ENCODE data around the gene NUP85.
"Not testable (repeated sequence)": the region's sequence is repeated elsewhere in the genome, so short reads cannot be mapped to it uniquely, and the experiment has no call there.

Gene NUP85

GRCh38 chr17:75273977-75274708 is 68.7 kb downstream of the NUP85 start:
- Histone ChIP-seq H3K27ac (replicated peaks; ENCODE audit: low read length) (no peak overlapping the region), H2BK12ac (ENCODE audit: low read length) (no peak overlapping the region), H3K4me1 (ENCODE audit: control insufficient read depth in 2 of 2, insufficient read depth in 1 of 2, low read depth in 1 of 2, low read length in 2 of 2) (peaks cover 3 to 4% of the 10 kb centered on the region in 2 donors), H3K14ac (ENCODE audit: low read length) (no peak overlapping the region), H2BK5ac (ENCODE audit: low read length) (peak overlapping the region; percentile 53), H4K91ac (ENCODE audit: low read depth, low read length, poor library complexity) (no peak overlapping the region), H3K4me2 (ENCODE audit: insufficient read depth, low read length, poor library complexity, severe bottlenecking) (no peak overlapping the region), H4K8ac (ENCODE audit: low read depth, low read length) (no peak overlapping the region), H3K9me3 (replicated peaks in 1 of 2; ENCODE audit: control insufficient read depth in 2 of 2, insufficient read depth in 1 of 2, low read depth in 1 of 2, low read length in 2 of 2) (no peaks in the 10 kb centered on the region), H3K9ac (ENCODE audit: low read depth, low read length, poor library complexity) (peak overlapping the region; percentile 44), H2BK120ac (ENCODE audit: low read depth, low read length) (no peak overlapping the region), H2BK15ac (ENCODE audit: low read length) (no peak overlapping the region), H3K27me3 (ENCODE audit: control insufficient read depth in 3 of 3, insufficient read depth in 3 of 3, low read depth in 1 of 3, low read length in 3 of 3) (no peaks in the 10 kb centered on the region), H3K18ac (ENCODE audit: low read length) (no peak overlapping the region), H2AK5ac (ENCODE audit: low read depth, low read length) (no peak overlapping the region), H3K4ac (ENCODE audit: low read length) (no peak overlapping the region), H2AFZ (ENCODE audit: low read length) (no peak overlapping the region), H3K23ac (ENCODE audit: low read depth, low read length, poor library complexity) (no peak overlapping the region), H3K4me3 (ENCODE audit: low read length in 2 of 2) (no peak overlapping the region), H3K79me1 (ENCODE audit: low read depth, low read length) (peaks cover 2% of the 10 kb centered on the region), H3K36me3 (replicated peaks in 1 of 2; ENCODE audit: control insufficient read depth in 2 of 2, insufficient read depth in 2 of 2, low read length in 2 of 2) (peaks cover 14 to 23% of the 10 kb centered on the region in 2 donors)
- no CpG with 5 or more reads among the region's 7 CpGs for WGBS, 2 donors (ENCODE audit: extremely low coverage in 2 of 2, insufficient read length in 2 of 2, insufficient replicate concordance in 1 of 2)
- no peak for DNase-seq (ENCODE audit: low spot score)

- no peak for DNase-seq (ENCODE audit: low spot score)
- no CpG with 5 or more reads among the region's 6 CpGs for WGBS, 2 donors (ENCODE audit: extremely low coverage in 2 of 2, insufficient read length in 2 of 2, insufficient replicate concordance in 1 of 2)
Observed at GRCh38 chr17:75277664-75278071, 72.2 kb downstream of the NUP85 start.

DNA sequence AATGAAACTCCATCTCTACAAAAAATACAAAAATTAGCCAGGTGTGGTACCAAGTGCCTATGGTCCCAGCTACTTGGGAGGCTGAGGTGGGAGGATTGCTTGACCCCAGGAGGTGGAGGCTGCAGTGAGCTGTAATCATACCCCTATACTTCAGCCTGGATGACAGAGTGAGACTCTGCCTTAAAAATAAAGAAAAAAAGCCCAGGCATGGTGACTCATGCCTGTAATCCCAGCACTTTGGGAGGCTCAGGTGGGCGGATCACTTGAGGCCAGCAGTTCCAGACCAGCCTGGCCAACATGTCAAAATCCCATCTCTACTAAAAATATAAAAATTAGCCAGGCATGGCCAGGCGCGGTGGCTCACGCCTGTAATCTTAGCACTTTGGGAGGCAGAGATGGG is 74.7 kb downstream of the NUP85 start:
- H3K4me3 ChIP-seq (ENCODE audit: low read length in 2 of 2); H4K8ac ChIP-seq (ENCODE audit: low read depth, low read length); H3K9me3 ChIP-seq (replicated peaks in 1 of 2; ENCODE audit: control insufficient read depth in 2 of 2, insufficient read depth in 1 of 2, low read depth in 1 of 2, low read length in 2 of 2); H2BK12ac ChIP-seq (ENCODE audit: low read length); H3K4me2 ChIP-seq (ENCODE audit: insufficient read depth, low read length, poor library complexity, severe bottlenecking); H4K91ac ChIP-seq (ENCODE audit: low read depth, low read length, poor library complexity); H2AFZ ChIP-seq (ENCODE audit: low read length); H3K36me3 ChIP-seq (replicated peaks in 1 of 2; ENCODE audit: control insufficient read depth in 2 of 2, insufficient read depth in 2 of 2, low read length in 2 of 2); H3K9ac ChIP-seq (ENCODE audit: low read depth, low read length, poor library complexity); DNase-seq (ENCODE audit: low spot score); H3K18ac ChIP-seq (ENCODE audit: low read length); H3K23ac ChIP-seq (ENCODE audit: low read depth, low read length, poor library complexity); H3K4me1 ChIP-seq (ENCODE audit: control insufficient read depth in 2 of 2, insufficient read depth in 1 of 2, low read depth in 1 of 2, low read length in 2 of 2); H3K14ac ChIP-seq (ENCODE audit: low read length); H3K79me1 ChIP-seq (ENCODE audit: low read depth, low read length); H3K4ac ChIP-seq (ENCODE audit: low read length); H2BK5ac ChIP-seq (ENCODE audit: low read length); H3K27me3 ChIP-seq (ENCODE audit: control insufficient read depth in 3 of 3, insufficient read depth in 3 of 3, low read depth in 1 of 3, low read length in 3 of 3); H2BK120ac ChIP-seq (ENCODE audit: low read depth, low read length); H3K27ac ChIP-seq (replicated peaks; ENCODE audit: low read length); H2BK15ac ChIP-seq (ENCODE audit: low read length); H2AK5ac ChIP-seq (ENCODE audit: low read depth, low read length): not testable (repeated sequence)
- no CpG with 5 or more reads among the region's 4 CpGs for WGBS, 2 donors (ENCODE audit: extremely low coverage in 2 of 2, insufficient read length in 2 of 2, insufficient replicate concordance in 1 of 2)

More at GRCh38 chr17:75277664-75278071, 72.2 kb downstream of the NUP85 start:
- no peak overlapping the region for H3K23ac ChIP-seq (ENCODE audit: low read depth, low read length, poor library complexity)
- no peak overlapping the region for H3K18ac ChIP-seq (ENCODE audit: low read length)
- H3K4me3 ChIP-seq (ENCODE audit: low read length in 2 of 2): no peak overlapping the region
- no peak overlapping the region for H3K9ac ChIP-seq (ENCODE audit: low read depth, low read length, poor library complexity)
- no peak overlapping the region for H2BK120ac ChIP-seq (ENCODE audit: low read depth, low read length)
- H3K36me3 ChIP-seq (replicated peaks in 1 of 2; ENCODE audit: control insufficient read depth in 2 of 2, insufficient read depth in 2 of 2, low read length in 2 of 2): peaks cover 10 to 17% of the 10 kb centered on the region in 2 donors
- no peak overlapping the region for H2AFZ ChIP-seq (ENCODE audit: low read length)
- no peak overlapping the region for H2BK12ac ChIP-seq (ENCODE audit: low read length)
- no peak overlapping the region for H4K91ac ChIP-seq (ENCODE audit: low read depth, low read length, poor library complexity)
- H2BK15ac ChIP-seq (ENCODE audit: low read length): no peak overlapping the region
- H3K14ac ChIP-seq (ENCODE audit: low read length): no peak overlapping the region
- H3K4me2 ChIP-seq (ENCODE audit: insufficient read depth, low read length, poor library complexity, severe bottlenecking): no peak overlapping the region
- H3K27ac ChIP-seq (replicated peaks; ENCODE audit: low read length): no peak overlapping the region
- no peaks in the 10 kb centered on the region for H3K9me3 ChIP-seq (replicated peaks in 1 of 2; ENCODE audit: control insufficient read depth in 2 of 2, insufficient read depth in 1 of 2, low read depth in 1 of 2, low read length in 2 of 2)
- H2AK5ac ChIP-seq (ENCODE audit: low read depth, low read length): no peak overlapping the region
- no peak overlapping the region for H4K8ac ChIP-seq (ENCODE audit: low read depth, low read length)
- H3K27me3 ChIP-seq (ENCODE audit: control insufficient read depth in 3 of 3, insufficient read depth in 3 of 3, low read depth in 1 of 3, low read length in 3 of 3): no peaks in the 10 kb centered on the region
- peaks cover 2% of the 10 kb centered on the region for H3K79me1 ChIP-seq (ENCODE audit: low read depth, low read length)
- no peaks in the 10 kb centered on the region for H3K4me1 ChIP-seq (ENCODE audit: control insufficient read depth in 2 of 2, insufficient read depth in 1 of 2, low read depth in 1 of 2, low read length in 2 of 2)
- no peak overlapping the region for H3K4ac ChIP-seq (ENCODE audit: low read length)
- no peak overlapping the region for H2BK5ac ChIP-seq (ENCODE audit: low read length)

GRCh38 chr17:75285123-75285522 is 79.6 kb downstream of the NUP85 start:
- Histone ChIP-seq H2BK15ac (ENCODE audit: low read length) (no peak overlapping the region), H4K91ac (ENCODE audit: low read depth, low read length, poor library complexity) (no peak overlapping the region), H3K4me2 (ENCODE audit: insufficient read depth, low read length, poor library complexity, severe bottlenecking) (no peak overlapping the region), H2BK5ac (ENCODE audit: low read length) (no peak overlapping the region), H2BK120ac (ENCODE audit: low read depth, low read length) (no peak overlapping the region), H3K9ac (ENCODE audit: low read depth, low read length, poor library complexity) (no peak overlapping the region), H3K36me3 (replicated peaks in 1 of 2; ENCODE audit: control insufficient read depth in 2 of 2, insufficient read depth in 2 of 2, low read length in 2 of 2) (peaks cover 5% of the 10 kb centered on the region in 2 donors), H4K8ac (ENCODE audit: low read depth, low read length) (no peak overlapping the region), H3K9me3 (replicated peaks in 1 of 2; ENCODE audit: control insufficient read depth in 2 of 2, insufficient read depth in 1 of 2, low read depth in 1 of 2, low read length in 2 of 2) (no peaks in the 10 kb centered on the region), H3K23ac (ENCODE audit: low read depth, low read length, poor library complexity) (no peak overlapping the region), H3K27ac (replicated peaks; ENCODE audit: low read length) (no peak overlapping the region), H3K14ac (ENCODE audit: low read length) (no peak overlapping the region), H3K4me1 (ENCODE audit: control insufficient read depth in 2 of 2, insufficient read depth in 1 of 2, low read depth in 1 of 2, low read length in 2 of 2) (no peaks in the 10 kb centered on the region), H3K79me1 (ENCODE audit: low read depth, low read length) (no peaks in the 10 kb centered on the region), H2AK5ac (ENCODE audit: low read depth, low read length) (no peak overlapping the region), H3K4me3 (ENCODE audit: low read length in 2 of 2) (no peak overlapping the region), H2BK12ac (ENCODE audit: low read length) (no peak overlapping the region), H3K4ac (ENCODE audit: low read length) (no peak overlapping the region), H2AFZ (ENCODE audit: low read length) (no peak overlapping the region), H3K18ac (ENCODE audit: low read length) (no peak overlapping the region), H3K27me3 (ENCODE audit: control insufficient read depth in 3 of 3, insufficient read depth in 3 of 3, low read depth in 1 of 3, low read length in 3 of 3) (peaks cover 0 to 6% (median 0%) of the 10 kb centered on the region in 3 experiments)
- no peak for DNase-seq (ENCODE audit: low spot score)
- no CpG with 5 or more reads among the region's 6 CpGs for WGBS, 2 donors (ENCODE audit: extremely low coverage in 2 of 2, insufficient read length in 2 of 2, insufficient replicate concordance in 1 of 2)

All from neuronal stem cell (in vitro differentiated cells).